Activated T-helper 2 cell treated with anti-CD3 and anti-CD28 coated beads, Interferon-gamma antibody, Interleukin-2, Interleukin-4, amounts not matched to agents 10 μg/mL and 5 μg/mL and 100 μg/mL, durations not matched to agents 14 hours and 24 hours and 36 hours (primary cell): Measurements from ENCODE around the gene DSTYK. TPM values are rescaled to one million over a fixed set of nuclear protein-coding genes. Genes with fewer than 3 reads are reported as not detected.

Source experiments
- DNase-seq: peaks from one replicate; pipeline ENCODE4 v3.0.0; 2021; ENCODE audit warnings: low spot score
- H3K27ac Mint-ChIP-seq: one replicate; pipeline ENCODE4 v1.8.0; 2021; ENCODE audit warnings: mixed read lengths
- H3K27me3 Mint-ChIP-seq: one replicate; pipeline ENCODE4 v1.8.0; 2021; ENCODE audit warnings: low read depth, mixed read lengths
- H3K36me3 Mint-ChIP-seq: one replicate; pipeline ENCODE4 v1.8.0; 2021; ENCODE audit warnings: low read depth, mixed read lengths
- H3K4me1 Mint-ChIP-seq: one replicate; pipeline ENCODE4 v1.8.0; 2021; ENCODE audit warnings: low read depth, mixed read lengths
- H3K4me3 Mint-ChIP-seq: one replicate; pipeline ENCODE4 v1.8.0; 2021; ENCODE audit warnings: low read depth, mild to moderate bottlenecking, moderate library complexity, mixed read lengths
- H3K9me3 Mint-ChIP-seq: one replicate; pipeline ENCODE4 v1.8.0; 2021; ENCODE audit warnings: mixed read lengths
- intact Hi-C: fragments of 100-400 bp; cut with micrococcal nuclease; formaldehyde crosslinking; loops from one replicate; pipeline ENCODE4 v1.15.1; 2023
- total RNA-seq: library from RNA; stranded (reverse); gene quantifications from 2 replicates; pipeline ENCODE4 v1.2.3, GENCODE V29; 2022

Gene DSTYK, protein sequence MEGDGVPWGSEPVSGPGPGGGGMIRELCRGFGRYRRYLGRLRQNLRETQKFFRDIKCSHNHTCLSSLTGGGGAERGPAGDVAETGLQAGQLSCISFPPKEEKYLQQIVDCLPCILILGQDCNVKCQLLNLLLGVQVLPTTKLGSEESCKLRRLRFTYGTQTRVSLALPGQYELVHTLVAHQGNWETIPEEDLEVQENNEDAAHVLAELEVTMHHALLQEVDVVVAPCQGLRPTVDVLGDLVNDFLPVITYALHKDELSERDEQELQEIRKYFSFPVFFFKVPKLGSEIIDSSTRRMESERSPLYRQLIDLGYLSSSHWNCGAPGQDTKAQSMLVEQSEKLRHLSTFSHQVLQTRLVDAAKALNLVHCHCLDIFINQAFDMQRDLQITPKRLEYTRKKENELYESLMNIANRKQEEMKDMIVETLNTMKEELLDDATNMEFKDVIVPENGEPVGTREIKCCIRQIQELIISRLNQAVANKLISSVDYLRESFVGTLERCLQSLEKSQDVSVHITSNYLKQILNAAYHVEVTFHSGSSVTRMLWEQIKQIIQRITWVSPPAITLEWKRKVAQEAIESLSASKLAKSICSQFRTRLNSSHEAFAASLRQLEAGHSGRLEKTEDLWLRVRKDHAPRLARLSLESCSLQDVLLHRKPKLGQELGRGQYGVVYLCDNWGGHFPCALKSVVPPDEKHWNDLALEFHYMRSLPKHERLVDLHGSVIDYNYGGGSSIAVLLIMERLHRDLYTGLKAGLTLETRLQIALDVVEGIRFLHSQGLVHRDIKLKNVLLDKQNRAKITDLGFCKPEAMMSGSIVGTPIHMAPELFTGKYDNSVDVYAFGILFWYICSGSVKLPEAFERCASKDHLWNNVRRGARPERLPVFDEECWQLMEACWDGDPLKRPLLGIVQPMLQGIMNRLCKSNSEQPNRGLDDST
- 27.3 and 28.6 TPM in 2 replicates for total RNA-seq

DNA sequence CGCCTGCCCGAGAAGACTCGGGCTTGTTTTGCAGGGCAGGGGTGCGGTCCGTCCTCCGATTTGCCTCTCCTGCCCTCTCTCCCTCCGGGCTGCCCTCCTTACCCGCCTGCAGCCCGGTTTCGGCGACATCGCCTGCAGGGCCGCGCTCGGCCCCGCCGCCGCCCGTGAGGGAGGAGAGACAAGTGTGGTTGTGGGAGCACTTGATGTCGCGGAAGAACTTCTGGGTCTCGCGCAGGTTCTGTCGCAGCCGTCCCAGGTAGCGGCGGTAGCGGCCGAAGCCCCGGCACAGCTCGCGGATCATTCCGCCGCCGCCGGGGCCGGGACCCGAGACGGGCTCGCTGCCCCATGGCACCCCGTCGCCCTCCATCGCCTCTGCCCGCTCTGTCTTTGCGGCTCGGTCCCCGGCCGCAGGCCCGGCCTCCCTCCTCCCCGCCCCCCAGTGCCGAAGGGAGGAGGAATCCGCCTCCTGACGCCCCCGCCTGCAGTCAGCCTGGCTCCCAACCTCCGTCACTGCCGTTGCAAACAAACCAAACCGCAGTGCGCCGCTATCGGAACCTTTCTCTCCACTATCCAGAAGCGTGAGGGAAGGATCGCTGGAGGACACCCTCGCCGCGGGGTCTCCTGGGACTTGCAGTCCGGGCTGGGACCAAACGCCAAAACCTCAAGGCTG, at the start of gene DSTYK:
DSTYK (minus strand) TSS at position 534 of the 670 bp plus-strand sequence; CDS start at position 367, 167 bp downstream.
- intact Hi-C loops: loop anchor here (1.0 to 5.0 kb wide), 4 partner anchors 12 to 89 kb away; partner anchors contain the start of gene TMCC2
- Mint-ChIP-seq H3K36me3 (peaks cover 23% of the 10 kb centered on the region), H3K4me3 (peak within 1 kb of the TSS; percentile 89), H3K9me3 (no peaks in the 10 kb centered on the region), H3K27ac (peak within 1 kb of the TSS; percentile 95), H3K27me3 (no peaks in the 10 kb centered on the region), H3K4me1 (peaks cover 36% of the 10 kb centered on the region)
- DNase-seq: peak; percentile 87

DNA sequence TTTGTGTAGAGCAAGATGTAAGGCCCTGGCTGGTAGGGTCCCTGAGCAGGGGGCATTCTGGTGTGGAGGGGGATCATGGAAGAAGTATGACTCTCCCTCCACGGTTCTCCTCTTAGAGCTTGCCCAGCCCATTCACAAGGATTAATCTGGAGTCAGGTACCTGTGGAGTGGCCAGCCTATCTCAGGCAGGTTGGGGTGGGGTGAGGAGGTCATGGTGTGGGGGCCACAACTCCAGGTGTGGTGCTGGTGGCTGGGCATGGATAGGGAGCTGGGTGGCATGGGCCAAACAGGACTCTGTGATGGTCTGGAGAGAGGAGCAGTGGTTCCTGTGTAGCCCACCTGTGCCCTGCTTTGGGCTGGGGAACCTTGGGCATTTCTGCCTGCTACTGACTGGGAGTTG, 48.5 kb upstream of the DSTYK start:
- H3K27me3 Mint-ChIP-seq: no peaks in the 10 kb centered on the region
- intact Hi-C loops: loop anchor here (5.0 kb wide), 2 partner anchors 48 to 118 kb away; partner anchors contain the start of gene DSTYK
- no peaks in the 10 kb centered on the region for H3K9me3 Mint-ChIP-seq
- H3K36me3 Mint-ChIP-seq: no peaks in the 10 kb centered on the region
- no peak overlapping the region for H3K4me3 Mint-ChIP-seq
- peaks cover 20% of the 10 kb centered on the region for H3K4me1 Mint-ChIP-seq
- no peak for DNase-seq
- no peak overlapping the region for H3K27ac Mint-ChIP-seq

DNA sequence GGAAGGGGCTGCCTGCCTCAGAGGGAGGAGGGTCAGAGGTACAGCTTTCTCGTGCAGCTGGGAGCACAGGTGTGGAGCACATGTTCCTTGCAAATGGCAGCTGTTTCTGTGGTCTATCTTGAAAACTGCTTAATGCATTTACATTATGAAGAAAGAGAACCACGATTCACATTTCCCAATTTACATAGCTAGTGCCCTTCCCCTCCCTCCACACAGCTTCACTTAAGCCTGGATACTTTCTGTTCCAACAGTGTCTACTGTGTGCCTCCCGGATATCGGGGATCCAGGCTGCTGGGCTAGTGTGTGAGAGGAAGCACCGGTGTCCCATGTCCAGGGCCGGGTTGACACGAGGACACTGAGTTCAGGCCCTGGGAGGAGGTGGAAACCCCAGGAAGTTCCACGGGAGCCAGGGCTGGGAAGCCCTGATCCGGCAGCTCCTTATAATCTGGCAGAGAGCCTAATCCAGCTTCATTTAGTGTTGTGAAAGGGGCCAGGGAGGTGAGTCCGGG, 47.9 kb upstream of the DSTYK start:
- no peaks in the 10 kb centered on the region for H3K36me3 Mint-ChIP-seq
- H3K27me3 Mint-ChIP-seq: no peaks in the 10 kb centered on the region
- H3K4me3 Mint-ChIP-seq: no peak overlapping the region
- no peaks in the 10 kb centered on the region for H3K9me3 Mint-ChIP-seq
- no peak for DNase-seq
- intact Hi-C loops: loop anchor here (5.0 kb wide), 2 partner anchors 47 to 117 kb away; partner anchors contain the start of gene DSTYK
- no peak overlapping the region for H3K27ac Mint-ChIP-seq
- H3K4me1 Mint-ChIP-seq: peaks cover 20% of the 10 kb centered on the region

DNA sequence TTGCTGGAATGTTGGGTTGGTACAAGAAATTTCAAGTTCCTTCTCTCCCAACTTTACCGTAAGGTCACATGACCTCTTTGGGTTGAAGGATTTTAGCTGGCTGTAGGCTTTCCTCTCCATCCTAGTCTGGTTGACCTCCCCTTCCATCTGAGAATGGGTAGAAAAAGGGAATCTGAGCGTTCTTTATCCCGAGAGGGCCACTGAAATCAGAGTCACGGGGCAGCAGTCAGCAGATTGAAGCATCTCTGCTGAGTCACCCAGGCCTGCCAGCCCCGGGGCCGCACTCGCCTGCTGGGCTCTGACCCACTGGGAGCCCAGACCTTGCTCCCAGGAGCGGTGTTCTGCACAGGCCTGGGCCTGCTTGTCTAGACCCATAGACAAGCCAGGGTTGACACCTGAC, 47.2 kb upstream of the DSTYK start:
- Mint-ChIP-seq H3K4me1 (peaks cover 20% of the 10 kb centered on the region), H3K27ac (no peak overlapping the region), H3K27me3 (no peaks in the 10 kb centered on the region), H3K36me3 (no peaks in the 10 kb centered on the region), H3K9me3 (no peaks in the 10 kb centered on the region), H3K4me3 (no peak overlapping the region)
- DNase-seq: no peak
- intact Hi-C loops: loop anchor here (5.0 kb wide), 2 partner anchors 46 to 116 kb away; partner anchors contain the start of gene DSTYK

DNA sequence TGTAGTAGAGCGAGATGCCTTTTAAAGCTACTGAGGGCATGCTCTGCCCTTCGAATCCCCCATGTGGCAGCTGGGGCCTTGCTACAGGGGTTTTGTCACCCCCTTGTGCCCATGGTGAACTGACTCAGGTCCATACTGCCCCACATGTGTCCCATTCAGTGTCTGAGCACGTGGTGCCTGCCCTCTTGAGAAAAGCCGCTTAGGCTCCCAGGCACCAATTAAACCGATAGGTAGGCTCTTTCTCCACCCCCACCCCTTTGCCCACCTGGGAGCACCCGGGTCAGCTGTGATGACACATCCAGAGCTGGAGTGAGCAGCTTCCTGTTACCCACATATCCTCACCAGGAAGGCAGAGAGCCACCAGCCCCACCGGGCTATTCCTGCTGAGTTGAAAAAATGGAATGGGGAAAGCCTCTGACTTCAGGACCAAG, 46.8 kb upstream of the DSTYK start:
- no peak overlapping the region for H3K27ac Mint-ChIP-seq
- no peaks in the 10 kb centered on the region for H3K36me3 Mint-ChIP-seq
- H3K4me1 Mint-ChIP-seq: peaks cover 19% of the 10 kb centered on the region
- H3K9me3 Mint-ChIP-seq: no peaks in the 10 kb centered on the region
- H3K4me3 Mint-ChIP-seq: no peak overlapping the region
- DNase-seq: no peak
- H3K27me3 Mint-ChIP-seq: no peaks in the 10 kb centered on the region
- intact Hi-C loops: loop anchor here (5.0 kb wide), 2 partner anchors 46 to 116 kb away; partner anchors contain the start of gene DSTYK

DNA sequence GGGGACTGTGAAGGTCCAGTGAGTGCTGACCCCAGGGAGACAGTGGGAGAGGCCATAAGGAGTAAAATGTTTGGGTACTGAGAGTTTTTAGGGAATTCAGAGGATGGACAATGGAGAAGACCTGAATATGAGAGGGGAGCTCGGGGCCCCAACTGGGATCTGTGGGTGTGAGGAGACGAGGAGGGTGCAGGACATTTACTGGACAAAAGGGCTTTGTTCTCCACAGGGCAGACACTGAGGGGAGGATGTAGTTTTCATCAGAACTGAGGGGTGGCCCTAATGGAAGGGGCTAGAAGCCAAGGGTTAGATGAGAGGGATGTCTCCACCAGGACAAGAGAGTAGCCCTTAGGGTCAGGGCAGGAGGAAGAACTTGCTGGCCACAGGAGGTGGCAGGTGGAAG, 46.2 kb upstream of the DSTYK start:
- DNase-seq: no peak
- intact Hi-C loops: loop anchor here (5.0 kb wide), 2 partner anchors 45 to 115 kb away; partner anchors contain the start of gene DSTYK
- Mint-ChIP-seq H3K36me3 (no peaks in the 10 kb centered on the region), H3K4me1 (peaks cover 15% of the 10 kb centered on the region), H3K9me3 (no peaks in the 10 kb centered on the region), H3K27me3 (no peaks in the 10 kb centered on the region), H3K27ac (no peak overlapping the region), H3K4me3 (no peak overlapping the region)

DNA sequence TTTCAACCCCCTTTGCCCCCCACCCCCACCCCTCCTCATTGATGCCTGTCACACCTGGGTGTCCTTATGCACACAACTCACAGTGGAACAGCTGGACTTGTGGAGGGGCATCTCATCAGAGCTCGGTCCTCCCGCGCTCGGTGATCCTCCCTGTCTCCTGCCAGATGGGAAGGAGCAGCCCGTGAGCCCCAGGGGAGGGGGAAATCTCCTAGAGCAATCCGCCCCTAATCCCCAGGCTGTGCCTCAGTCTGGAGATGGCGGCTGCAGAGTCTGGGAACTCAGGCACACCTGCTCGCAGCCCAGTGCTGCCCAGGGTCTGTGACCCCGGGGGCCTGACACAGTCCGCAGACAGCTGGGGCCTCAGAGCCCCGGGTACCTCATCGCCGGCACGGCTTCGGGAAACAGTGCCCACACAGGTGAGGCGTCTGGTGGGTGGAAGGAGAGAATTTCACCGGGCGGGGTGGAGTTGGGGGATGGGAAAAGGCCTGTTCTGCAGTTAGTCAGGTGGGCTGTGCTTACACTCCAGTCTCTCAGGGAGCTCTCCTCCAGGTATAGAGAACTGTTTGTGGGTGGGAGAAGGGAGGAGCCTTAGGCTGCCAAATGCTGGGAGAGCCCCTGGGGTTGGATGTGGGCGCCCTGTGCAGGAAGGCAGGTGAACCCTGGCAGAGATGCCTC, 45.6 kb upstream of the DSTYK start:
- H3K9me3 Mint-ChIP-seq: no peaks in the 10 kb centered on the region

DNA sequence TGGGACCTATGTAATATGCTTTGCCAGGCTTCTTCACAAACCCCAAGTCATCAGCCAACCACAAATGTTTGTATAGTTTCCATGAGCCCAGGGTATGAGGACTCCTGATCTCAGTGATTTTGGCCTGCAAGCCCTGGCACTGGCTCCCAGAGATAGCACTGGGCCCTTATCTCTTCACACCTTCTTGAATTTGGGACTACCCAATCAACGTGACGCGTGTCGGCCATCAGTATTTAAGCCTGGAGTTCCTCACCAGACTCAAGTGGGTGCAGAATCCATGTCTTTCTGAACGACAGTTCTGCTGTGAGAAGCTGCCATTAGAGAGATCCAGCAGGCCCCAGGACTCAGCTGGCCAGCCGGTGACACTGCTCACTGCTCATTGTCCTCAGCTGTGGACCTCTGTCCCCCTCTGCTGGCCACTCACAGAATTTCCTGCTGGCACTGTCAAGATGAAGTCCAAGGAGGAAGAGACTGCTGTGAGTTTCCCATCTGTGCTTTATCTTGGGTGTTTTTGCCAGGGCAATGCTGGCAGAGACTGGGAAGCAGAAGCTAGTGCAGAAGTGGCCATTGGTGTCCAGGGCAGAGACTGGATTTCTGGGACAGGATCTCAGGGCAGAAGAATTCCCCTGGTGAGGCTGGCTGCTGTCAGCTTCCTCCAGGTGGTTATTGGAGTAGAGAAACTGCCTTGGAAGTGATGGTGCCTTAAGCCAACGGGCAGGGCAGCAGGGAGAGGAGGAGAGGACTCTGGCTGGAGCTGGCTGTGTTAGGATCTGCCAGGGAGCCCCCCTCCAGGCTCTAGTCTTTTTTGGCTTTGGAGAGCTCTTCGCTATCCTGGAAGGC, 44.7 kb upstream of the DSTYK start:
- peak; percentile 74 for DNase-seq
- peaks cover 4% of the 10 kb centered on the region for H3K4me1 Mint-ChIP-seq
- H3K27ac Mint-ChIP-seq: no peak overlapping the region
- H3K27me3 Mint-ChIP-seq: no peaks in the 10 kb centered on the region
- H3K4me3 Mint-ChIP-seq: no peak overlapping the region
- no peaks in the 10 kb centered on the region for H3K36me3 Mint-ChIP-seq
- intact Hi-C loops: loop anchor here (1.0 to 5.0 kb wide), 5 partner anchors 27 to 267 kb away; partner anchors contain the start of gene DSTYK
- H3K9me3 Mint-ChIP-seq: no peaks in the 10 kb centered on the region

More for the DNA sequence above, 45.6 kb upstream of the DSTYK start:
- intact Hi-C loops: loop anchor here (1.0 to 5.0 kb wide), 5 partner anchors 28 to 268 kb away; partner anchors contain the start of gene DSTYK
- H3K27ac Mint-ChIP-seq: no peak overlapping the region
- no peak for DNase-seq
- H3K4me3 Mint-ChIP-seq: no peak overlapping the region
- H3K27me3 Mint-ChIP-seq: no peaks in the 10 kb centered on the region
- peaks cover 10% of the 10 kb centered on the region for H3K4me1 Mint-ChIP-seq
- no peaks in the 10 kb centered on the region for H3K36me3 Mint-ChIP-seq

DNA sequence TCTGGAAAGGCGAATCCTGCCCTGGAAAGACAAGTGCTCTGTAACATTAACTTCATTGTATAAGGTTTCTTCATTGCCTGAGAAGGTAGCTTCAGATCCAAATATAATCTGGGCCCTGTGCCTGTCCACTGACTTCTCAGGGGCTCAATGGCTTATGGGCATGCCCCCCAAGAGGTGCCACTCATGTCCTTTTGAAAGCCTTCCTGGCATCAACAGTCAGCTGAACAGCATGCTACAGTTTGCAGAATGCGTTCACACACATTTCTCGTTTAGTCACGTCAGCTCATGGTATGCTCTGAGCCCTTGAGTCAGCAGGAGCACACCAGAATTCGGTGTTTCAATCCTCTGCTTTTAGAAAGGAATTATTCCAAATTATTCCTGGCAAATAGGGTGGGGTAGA, 40.1 kb upstream of the DSTYK start:
- Mint-ChIP-seq H3K9me3 (no peaks in the 10 kb centered on the region), H3K36me3 (no peaks in the 10 kb centered on the region), H3K27me3 (no peaks in the 10 kb centered on the region)

DNA sequence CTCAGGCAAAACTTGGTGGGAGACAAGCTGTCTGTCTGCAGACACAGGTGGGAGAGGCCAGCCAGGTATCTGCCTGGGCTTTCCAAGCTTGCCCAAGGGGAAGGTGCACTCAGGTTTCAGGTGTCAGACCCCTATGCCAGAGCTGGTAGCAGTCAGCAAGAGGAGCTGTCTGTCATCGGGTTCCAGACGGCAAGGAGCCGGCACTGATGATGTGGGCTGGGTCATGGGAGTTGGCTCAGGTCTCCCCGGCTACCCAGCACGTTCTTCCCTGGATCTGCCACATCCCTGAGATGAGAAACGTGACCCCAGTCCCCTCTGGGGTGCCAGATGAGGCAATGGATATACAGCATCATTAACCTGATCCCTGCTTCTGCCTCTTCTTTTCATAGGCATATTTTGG, 39.2 kb upstream of the DSTYK start:
- no peaks in the 10 kb centered on the region for H3K27me3 Mint-ChIP-seq
- intact Hi-C loops: no loop called here

More for the DNA sequence above, 40.1 kb upstream of the DSTYK start:
- H3K27ac Mint-ChIP-seq: no peak overlapping the region
- no peak for DNase-seq
- H3K4me1 Mint-ChIP-seq: peaks cover 13% of the 10 kb centered on the region
- H3K4me3 Mint-ChIP-seq: no peak overlapping the region
- intact Hi-C loops: no loop called here

DNA sequence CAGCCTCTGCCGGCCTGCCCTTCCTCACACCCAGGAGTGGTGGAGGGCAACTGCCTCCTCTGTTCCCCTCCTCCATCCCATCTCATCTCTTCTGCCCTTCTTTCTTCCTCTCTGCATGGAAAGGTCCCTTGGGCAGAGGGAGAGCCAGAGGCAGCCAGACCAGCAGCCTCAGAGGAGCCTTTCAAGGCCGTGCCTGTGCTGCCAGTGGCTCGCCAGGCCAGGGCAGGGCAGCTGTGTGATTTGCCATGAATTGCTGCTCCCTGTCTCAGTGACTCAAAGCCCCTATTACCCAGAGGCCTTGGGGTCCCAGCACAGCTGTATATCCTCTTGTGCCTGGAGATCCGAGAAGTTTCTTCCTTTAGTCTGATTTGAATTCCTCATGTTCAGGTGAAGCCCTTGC, 38.1 kb upstream of the DSTYK start:
- H3K9me3 Mint-ChIP-seq: no peaks in the 10 kb centered on the region
- H3K36me3 Mint-ChIP-seq: no peaks in the 10 kb centered on the region
- H3K27ac Mint-ChIP-seq: no peak overlapping the region
- intact Hi-C loops: no loop called here
- no peak overlapping the region for H3K4me3 Mint-ChIP-seq
- no peaks in the 10 kb centered on the region for H3K27me3 Mint-ChIP-seq
- peaks cover 18% of the 10 kb centered on the region for H3K4me1 Mint-ChIP-seq
- no peak for DNase-seq

More for the DNA sequence above, 39.2 kb upstream of the DSTYK start:
- Mint-ChIP-seq H3K4me3 (no peak overlapping the region), H3K4me1 (peaks cover 18% of the 10 kb centered on the region), H3K36me3 (no peaks in the 10 kb centered on the region), H3K27ac (no peak overlapping the region), H3K9me3 (no peaks in the 10 kb centered on the region)
- no peak for DNase-seq
